Measurements from ENCODE around the gene C4BPA. TPM values are rescaled to one million over a fixed set of nuclear protein-coding genes. Genes with fewer than 3 reads are reported as not detected.

Gene C4BPA
- total and polyA plus RNA-seq, 2 of the 8 experiments (the other 6 are each of a cell fraction or from before 2014, with no cell fraction given): not detected

- Histone ChIP-seq H3K14ac (ENCODE audit: insufficient read length) (no peak overlapping the region), H4K8ac (ENCODE audit: extremely low read depth, insufficient read depth, low read length) (no peak overlapping the region), H2BK15ac (ENCODE audit: low read length) (no peak overlapping the region), H3K4me2 (ENCODE audit: insufficient read depth in 1 of 2, low read depth in 2 of 2, low read length in 2 of 2) (no peak overlapping the region), H2AFZ (ENCODE audit: low read length) (no peak overlapping the region), H3K36me3 (ENCODE audit: control insufficient read depth in 2 of 4, insufficient read depth in 4 of 4, low read length in 3 of 4) (peaks cover 3 to 46% (median 32%) of the 10 kb centered on the region in 4 experiments), H3K56ac (replicated peaks; ENCODE audit: insufficient read length, low read depth, low read length) (no peak overlapping the region), H4K20me1 (replicated peaks in 1 of 2; ENCODE audit: control insufficient read depth in 1 of 2, insufficient read depth in 2 of 2, low read length in 2 of 2) (peaks cover 0 to 2% of the 10 kb centered on the region in 2 experiments), H3K27ac (ENCODE audit: low read depth, low read length) (no peak overlapping the region), H3K9me3 (ENCODE audit: insufficient read depth in 2 of 2, low read depth in 1 of 2, low read length in 1 of 2) (no peaks in the 10 kb centered on the region), H3K23me2 (ENCODE audit: low read depth, low read length) (no peaks in the 10 kb centered on the region), H3K4me1 (replicated peaks in 1 of 4; ENCODE audit: control insufficient read depth in 3 of 4, insufficient read depth in 4 of 4, low read length in 3 of 4) (no peaks in the 10 kb centered on the region), H3K4me3 (ENCODE audit: extremely low read depth in 1 of 4, insufficient read depth in 2 of 4, low read depth in 3 of 4, low read length in 4 of 4) (no peak overlapping the region), H4K5ac (ENCODE audit: insufficient read length, low read depth, low read length) (no peak overlapping the region), H2BK12ac (ENCODE audit: low read depth, low read length) (no peak overlapping the region), H2BK20ac (ENCODE audit: low read length) (no peak overlapping the region), H3K23ac (ENCODE audit: insufficient read length) (no peak overlapping the region), H3K18ac (ENCODE audit: extremely low read depth, low read length) (no peak overlapping the region), H3K79me2 (ENCODE audit: control insufficient read depth in 1 of 2, insufficient read depth in 2 of 2, low read length in 2 of 2) (no peaks in the 10 kb centered on the region), H2BK120ac (replicated peaks; ENCODE audit: low read depth, low read length) (no peak overlapping the region), H4K91ac (replicated peaks; ENCODE audit: insufficient read length, low read length) (no peak overlapping the region), H2AK5ac (ENCODE audit: low read depth, low read length) (no peak overlapping the region), H3K79me1 (ENCODE audit: low read depth, low read length) (no peaks in the 10 kb centered on the region), H2BK5ac (ENCODE audit: low read depth, low read length) (no peak overlapping the region), H3K4ac (replicated peaks; ENCODE audit: insufficient read length, low read depth, low read length) (no peak overlapping the region), H3K9ac (replicated peaks in 1 of 4; ENCODE audit: extremely low read depth in 1 of 4, low read depth in 3 of 4, low read length in 3 of 4) (no peak overlapping the region), H3K27me3 (replicated peaks in 1 of 4; ENCODE audit: control insufficient read depth in 3 of 4, extremely low read depth in 1 of 4, insufficient read depth in 3 of 4, low read length in 3 of 4) (no peaks in the 10 kb centered on the region)
- ChIA-PET POLR2A (ENCODE audit: partially characterized antibody) (interaction anchor here (0.6 kb wide), 1 partner anchor 287 kb away, joined by 3 read pairs; no protein-coding TSS in a partner anchor), CTCF (ENCODE audit: partially characterized antibody) (interaction anchor here (0.9 kb wide), 1 partner anchor 11 kb away, joined by 3 read pairs; no protein-coding TSS in a partner anchor)
- WGBS, 2 experiments (ENCODE audit: extremely low coverage in 1 of 2, insufficient coverage in 1 of 2, insufficient read length in 1 of 2, insufficient replicate concordance in 2 of 2, low coverage in 1 of 2, low lambda C conversion rate in 2 of 2, missing lambda C conversion rate in 1 of 2): 98% methylated on average over 8 of the region's 8 CpGs; no CpG with 5 or more reads in 1 of the 2 experiments
- DNase-seq (ENCODE audit: low read depth in 1 of 2, low spot score in 2 of 2) (no peak), FAIRE-seq (no peak)
- TF ChIP-seq, protein P1, sequence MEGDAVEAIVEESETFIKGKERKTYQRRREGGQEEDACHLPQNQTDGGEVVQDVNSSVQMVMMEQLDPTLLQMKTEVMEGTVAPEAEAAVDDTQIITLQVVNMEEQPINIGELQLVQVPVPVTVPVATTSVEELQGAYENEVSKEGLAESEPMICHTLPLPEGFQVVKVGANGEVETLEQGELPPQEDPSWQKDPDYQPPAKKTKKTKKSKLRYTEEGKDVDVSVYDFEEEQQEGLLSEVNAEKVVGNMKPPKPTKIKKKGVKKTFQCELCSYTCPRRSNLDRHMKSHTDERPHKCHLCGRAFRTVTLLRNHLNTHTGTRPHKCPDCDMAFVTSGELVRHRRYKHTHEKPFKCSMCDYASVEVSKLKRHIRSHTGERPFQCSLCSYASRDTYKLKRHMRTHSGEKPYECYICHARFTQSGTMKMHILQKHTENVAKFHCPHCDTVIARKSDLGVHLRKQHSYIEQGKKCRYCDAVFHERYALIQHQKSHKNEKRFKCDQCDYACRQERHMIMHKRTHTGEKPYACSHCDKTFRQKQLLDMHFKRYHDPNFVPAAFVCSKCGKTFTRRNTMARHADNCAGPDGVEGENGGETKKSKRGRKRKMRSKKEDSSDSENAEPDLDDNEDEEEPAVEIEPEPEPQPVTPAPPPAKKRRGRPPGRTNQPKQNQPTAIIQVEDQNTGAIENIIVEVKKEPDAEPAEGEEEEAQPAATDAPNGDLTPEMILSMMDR (IDR thresholded peaks at IDR 0.05; ENCODE audit: control extremely low read depth in 1 of 3, insufficient read depth in 1 of 3, low read depth in 1 of 3, low read length in 3 of 3): no peak
- TF ChIP-seq TCF12 (IDR thresholded peaks at IDR 0.05; ENCODE audit: low read depth, low read length): no peak
- no peak for TF ChIP-seq CREB1 (IDR thresholded peaks at IDR 0.05)
- no peak for TF ChIP-seq TEAD4 (IDR thresholded peaks at IDR 0.05; ENCODE audit: low read depth, low read length)
- TF ChIP-seq TBP (IDR thresholded peaks at IDR 0.05; ENCODE audit: low read depth, low read length): no peak
- TF ChIP-seq E2F6 (IDR thresholded peaks at IDR 0.05): no peak
- no peak for TF ChIP-seq BCL11A (IDR thresholded peaks at IDR 0.05; ENCODE audit: low read depth in 2 of 2, low read length in 2 of 2)
- no peak for TF ChIP-seq TAF7 (optimal IDR thresholded peaks at IDR 0.05; ENCODE audit: borderline replicate concordance, low read depth, low read length)
- no peak for TF ChIP-seq POLR2AphosphoS5 (IDR thresholded peaks at IDR 0.05; ENCODE audit: low read depth, low read length)
- no peak for TF ChIP-seq YY1 (IDR thresholded peaks at IDR 0.05; ENCODE audit: low read depth, low read length)
- TF ChIP-seq POU5F1 (IDR thresholded peaks at IDR 0.05; ENCODE audit: low read depth, low read length): no peak
- TF ChIP-seq KDM5A (IDR thresholded peaks at IDR 0.05; ENCODE audit: low read length): no peak
Observed at GRCh38 chr1:207064561-207064960, 39.5 kb upstream of the C4BPA start.
